ENCODE results near the gene GPR37L1. TPM values are rescaled to one million over a fixed set of nuclear protein-coding genes. Genes with fewer than 3 reads are reported as not detected.
"Not testable (repeated sequence)": the region's sequence is repeated elsewhere in the genome, so short reads cannot be mapped to it uniquely, and the experiment has no call there.

The GPR37L1 gene
- polyA plus RNA-seq, 1 donor = 0.04 TPM

GRCh38 chr1:202168861-202169260 is 46.1 kb downstream of the GPR37L1 start:
- no peak for DNase-seq

DNA sequence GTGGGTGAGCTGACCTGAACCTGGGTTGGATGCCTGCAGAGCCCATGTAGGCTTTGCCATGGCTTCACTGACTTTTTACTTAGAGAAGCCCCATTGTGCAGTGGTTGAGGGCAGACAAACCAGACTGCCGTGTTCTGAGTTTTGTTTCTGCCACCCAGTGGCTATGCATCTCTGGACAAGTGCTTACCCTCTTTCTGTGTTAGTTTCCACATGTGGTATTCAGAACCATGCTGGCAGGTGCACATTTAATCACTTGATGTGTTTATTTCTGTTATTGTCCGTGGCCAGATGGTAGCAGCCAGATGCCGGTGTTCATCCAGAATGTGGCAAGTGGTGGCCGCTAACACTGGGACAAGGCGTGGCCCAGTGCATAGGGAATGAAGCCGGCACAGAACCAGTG is 48.0 kb downstream of the GPR37L1 start:
- no peak for DNase-seq

DNA sequence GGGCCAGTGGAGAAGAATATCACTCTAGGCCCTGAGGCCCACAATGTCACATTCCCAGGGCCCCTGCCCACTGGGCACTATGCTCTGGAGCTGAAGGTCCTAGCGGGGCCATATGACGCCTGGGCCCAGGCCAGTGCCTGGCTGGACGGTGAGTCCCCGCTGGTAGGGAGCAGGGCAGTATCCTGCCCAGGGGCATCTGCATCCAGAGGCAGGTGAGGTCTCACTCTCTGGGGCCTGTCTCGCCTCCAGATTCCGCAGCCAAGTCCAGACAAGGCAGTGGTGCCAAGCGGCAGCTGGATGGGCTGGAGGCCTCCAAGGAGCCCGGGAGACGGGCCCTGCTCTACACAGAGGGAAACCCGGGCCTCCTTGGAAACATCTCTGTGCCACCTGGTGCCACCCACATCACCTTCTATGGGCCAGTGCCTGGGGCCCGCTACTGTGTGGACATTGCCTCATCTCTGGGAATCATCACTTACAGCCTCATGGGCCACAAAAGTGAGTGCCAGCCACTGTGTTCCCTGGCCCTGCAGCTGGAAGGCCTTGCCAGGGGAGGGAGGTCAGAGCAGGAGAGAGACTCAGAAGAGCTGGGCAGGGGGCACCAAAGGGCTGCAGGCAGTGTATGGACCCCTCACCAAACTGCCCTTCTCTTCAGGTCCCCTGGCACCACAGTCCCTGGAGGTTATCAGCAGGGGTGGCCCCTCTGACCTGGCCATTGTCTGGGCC is 48.7 kb downstream of the GPR37L1 start:
- no peak for DNase-seq

- DNase-seq = no peak
Observed at GRCh38 chr1:202172015-202172355, 49.3 kb downstream of the GPR37L1 start.

GRCh38 chr1:202173993-202174392 is 51.3 kb downstream of the GPR37L1 start:
- DNase-seq = no peak

- DNase-seq = no peak
Observed at GRCh38 chr1:202176949-202177927, 54.5 kb downstream of the GPR37L1 start.

- no peak for DNase-seq
Observed at GRCh38 chr1:202179828-202180750, 57.4 kb downstream of the GPR37L1 start.

DNA sequence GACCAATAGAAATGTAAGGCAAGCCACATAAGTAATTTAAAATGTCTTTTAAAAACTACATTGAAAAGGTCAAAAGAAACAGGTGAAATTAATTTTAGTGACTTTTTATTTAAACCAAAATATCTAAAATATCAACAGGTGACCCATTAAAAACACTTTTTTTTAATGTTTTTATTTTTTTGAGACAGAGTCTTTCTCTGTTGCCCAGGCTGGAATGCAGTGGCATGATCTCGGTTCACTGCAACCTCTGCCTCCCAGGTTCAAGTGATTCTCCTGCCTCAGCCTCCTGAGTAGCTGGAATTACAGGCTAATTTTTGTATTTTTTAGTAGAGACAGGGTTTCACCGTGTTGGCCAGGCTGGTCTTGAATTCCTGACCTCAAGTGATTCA is 58.0 kb downstream of the GPR37L1 start:
- DNase-seq = not testable (repeated sequence)

GRCh38 chr1:202181586-202181985 is 58.9 kb downstream of the GPR37L1 start:
- no peak for DNase-seq

DNA sequence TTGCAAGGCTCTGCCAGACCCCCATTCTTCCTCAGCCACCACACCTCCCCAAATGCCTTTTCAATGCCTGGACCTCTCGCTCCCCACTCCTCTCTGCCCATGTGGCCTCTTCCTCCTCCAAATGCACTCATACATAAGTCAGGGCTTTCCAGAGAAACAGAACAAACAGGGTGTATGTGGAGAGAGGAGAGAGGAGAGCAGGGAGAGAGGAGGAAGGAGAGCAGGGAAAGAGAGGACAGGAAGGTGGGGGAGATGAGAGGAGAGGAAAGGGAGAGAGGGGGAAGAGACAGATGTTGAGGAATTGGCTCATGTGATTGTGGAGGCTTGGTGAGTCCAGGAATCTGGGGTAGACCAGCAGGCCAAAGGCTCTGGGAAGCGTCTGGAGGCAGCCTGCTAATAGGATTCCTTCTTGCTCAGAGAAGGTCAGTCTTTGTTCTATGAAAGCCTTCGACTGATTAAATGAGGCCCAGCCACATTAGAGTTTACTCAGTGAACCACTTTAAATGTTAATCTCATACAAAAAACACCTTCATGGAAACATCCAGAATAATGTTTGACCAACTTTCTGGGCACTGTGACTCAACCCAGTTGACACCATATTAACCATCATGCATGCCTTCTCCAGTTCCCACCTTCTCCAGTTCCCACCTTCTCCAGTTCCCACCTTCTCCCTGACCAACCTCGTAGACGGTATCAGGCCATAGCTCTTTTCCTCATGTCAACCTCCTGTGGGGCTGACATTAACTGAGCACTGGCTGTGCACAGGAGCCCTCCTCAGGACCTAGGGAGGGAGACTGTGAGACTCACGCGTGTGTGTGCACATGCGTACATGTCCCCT is 59.5 kb downstream of the GPR37L1 start:
- DNase-seq = no peak

Other genes starting within 250 kb of the GPR37L1 start
- 89.2 TPM for gene SHISA4, start 234.0 kb upstream of the GPR37L1 start, polyA plus RNA-seq (ENCODE audit: insufficient read length)
- gene LMOD1, start 176.4 kb upstream of the GPR37L1 start, polyA plus RNA-seq (ENCODE audit: insufficient read length) = 46.6 TPM
- 35.1 TPM for gene TIMM17A, start 167.4 kb upstream of the GPR37L1 start, polyA plus RNA-seq (ENCODE audit: insufficient read length)
- gene RNPEP, start 140.3 kb upstream of the GPR37L1 start, polyA plus RNA-seq (ENCODE audit: insufficient read length) = 20.1 TPM
- 0.15 TPM for gene ELF3, start 112.3 kb upstream of the GPR37L1 start, polyA plus RNA-seq (ENCODE audit: insufficient read length)
- 40.3 TPM for gene ARL8A, start 21.8 kb downstream of the GPR37L1 start, polyA plus RNA-seq (ENCODE audit: insufficient read length)
- 1.1 TPM for gene PTPN7, start 37.7 kb downstream of the GPR37L1 start, polyA plus RNA-seq (ENCODE audit: insufficient read length)
- 0.34 TPM for gene LGR6, start 70.9 kb downstream of the GPR37L1 start, polyA plus RNA-seq (ENCODE audit: insufficient read length)
- 15.4 TPM for gene UBE2T, start 219.0 kb downstream of the GPR37L1 start, polyA plus RNA-seq (ENCODE audit: insufficient read length)
- gene PPP1R12B, start 225.8 kb downstream of the GPR37L1 start, polyA plus RNA-seq (ENCODE audit: insufficient read length) = 75.6 TPM